Measurements from ENCODE around the gene FOSB.
A peak's percentile ranks its signal among the peaks of the same experiment; 100 is the strongest.
"Not testable (repeated sequence)": the region's sequence is repeated elsewhere in the genome, so short reads cannot be mapped to it uniquely, and the experiment has no call there.

FOSB gene

GRCh38 chr19:45503909-45504308, 36.1 kb downstream of the FOSB start:
- DNase-seq (ENCODE audit: low read depth in 3 of 3, low spot score in 1 of 3), result no peak

- no peak for DNase-seq (ENCODE audit: low read depth in 3 of 3, low spot score in 1 of 3)
Observed at GRCh38 chr19:45505151-45505995, 37.6 kb downstream of the FOSB start.

GRCh38 chr19:45505996-45506245, 38.1 kb downstream of the FOSB start:
- no peak for DNase-seq (ENCODE audit: low read depth in 3 of 3, low spot score in 1 of 3)

- DNase-seq (ENCODE audit: low read depth in 3 of 3, low spot score in 1 of 3), result peak; percentile 93 to 99 (median 95)
Observed at GRCh38 chr19:45506246-45506988, 38.6 kb downstream of the FOSB start.

- DNase-seq (ENCODE audit: low read depth in 3 of 3, low spot score in 1 of 3), result peak; percentile 78 to 83 (median 80)
Observed at GRCh38 chr19:45506989-45507871, 39.4 kb downstream of the FOSB start, which contains the start of gene VASP. VASP (plus strand) TSS chr19:45507479; CDS start chr19:45507772, 293 bp downstream.

- DNase-seq (ENCODE audit: low read depth in 3 of 3, low spot score in 1 of 3), result no peak
Observed at GRCh38 chr19:45507872-45508416, 40.1 kb downstream of the FOSB start.

- no peak for DNase-seq (ENCODE audit: low read depth in 3 of 3, low spot score in 1 of 3)
Observed at GRCh38 chr19:45508417-45508860, 40.6 kb downstream of the FOSB start.

- no peak for DNase-seq (ENCODE audit: low read depth in 3 of 3, low spot score in 1 of 3)
Observed at GRCh38 chr19:45508861-45509691, 41.3 kb downstream of the FOSB start.

GRCh38 chr19:45509692-45510015, 41.9 kb downstream of the FOSB start:
- no peak for DNase-seq (ENCODE audit: low read depth in 3 of 3, low spot score in 1 of 3)

GRCh38 chr19:45510352-45510751, 42.6 kb downstream of the FOSB start:
- not testable (repeated sequence) for DNase-seq (ENCODE audit: low read depth in 3 of 3, low spot score in 1 of 3)

GRCh38 chr19:45511074-45511473, 43.3 kb downstream of the FOSB start:
- DNase-seq (ENCODE audit: low read depth in 3 of 3, low spot score in 1 of 3), result no peak

GRCh38 chr19:45512881-45513483, 45.2 kb downstream of the FOSB start:
- DNase-seq (ENCODE audit: low read depth in 3 of 3, low spot score in 1 of 3), result no peak

- DNase-seq (ENCODE audit: low read depth in 3 of 3, low spot score in 1 of 3), result no peak
Observed at GRCh38 chr19:45514376-45515051, 46.7 kb downstream of the FOSB start.

- no peak for DNase-seq (ENCODE audit: low read depth in 3 of 3, low spot score in 1 of 3)
Observed at GRCh38 chr19:45515081-45515624, 47.4 kb downstream of the FOSB start.

GRCh38 chr19:45515807-45516401, 48.1 kb downstream of the FOSB start:
- DNase-seq (ENCODE audit: low read depth in 3 of 3, low spot score in 1 of 3), result no peak

GRCh38 chr19:45517238-45517637, 49.4 kb downstream of the FOSB start:
- no peak for DNase-seq (ENCODE audit: low read depth in 3 of 3, low spot score in 1 of 3)

GRCh38 chr19:45517641-45518468, 50.1 kb downstream of the FOSB start:
- DNase-seq (ENCODE audit: low read depth in 3 of 3, low spot score in 1 of 3), result no peak

GRCh38 chr19:45518469-45518826, 50.7 kb downstream of the FOSB start:
- no peak for DNase-seq (ENCODE audit: low read depth in 3 of 3, low spot score in 1 of 3)
